BLaER1 treated with 17β-estradiol and CSF1 and Interleukin-3, amounts not matched to agents 10 nM and 100 nM (cell line): ENCODE measurements around the gene TTC28.
A peak's percentile ranks its signal among the peaks of the same experiment; 100 is the strongest.

ENCODE experiments used
- H3K27ac ChIP-seq, 11 experiments: shearing (Covaris generic); formaldehyde crosslinking; 2 replicates each; pipeline ENCODE4 v1.8.1; 2022
- H3K27me3 ChIP-seq, 11 experiments: shearing (Covaris generic); formaldehyde crosslinking; 2 replicates each; pipeline ENCODE4 v1.8.1; 2022
- H3K36me3 ChIP-seq, 11 experiments: shearing (Covaris generic); formaldehyde crosslinking; 2 replicates each; pipeline ENCODE4 v1.8.1; 2022
- H3K4me1 ChIP-seq, 10 experiments: shearing (Covaris generic); formaldehyde crosslinking; 2 replicates each; pipeline ENCODE4 v1.8.1; 2022
- H3K4me2 ChIP-seq, 11 experiments: shearing (Covaris generic); formaldehyde crosslinking; 2 replicates each; pipeline ENCODE4 v1.8.1; 2022
- H3K4me3 ChIP-seq, 10 experiments: shearing (Covaris generic); formaldehyde crosslinking; 2 replicates each; pipeline ENCODE4 v1.8.1; 2022
- H3K9ac ChIP-seq, 11 experiments: shearing (Covaris generic); formaldehyde crosslinking; 2 replicates each; pipeline ENCODE4 v1.8.1; 2022
- H3K9me3 ChIP-seq, 11 experiments: shearing (Covaris generic); formaldehyde crosslinking; replicated peaks in 1 of 11; 2 replicates each; pipeline ENCODE4 v1.8.1; 2022
- H4K20me1 ChIP-seq, 11 experiments: shearing (Covaris generic); formaldehyde crosslinking; 2 replicates each; pipeline ENCODE4 v1.8.1; 2022
- Cebpa-rat ChIP-seq, 11 experiments: shearing (Covaris generic); IDR thresholded peaks; 2 replicates each; pipeline ENCODE4 v1.8.1; 2022

Gene TTC28

DNA sequence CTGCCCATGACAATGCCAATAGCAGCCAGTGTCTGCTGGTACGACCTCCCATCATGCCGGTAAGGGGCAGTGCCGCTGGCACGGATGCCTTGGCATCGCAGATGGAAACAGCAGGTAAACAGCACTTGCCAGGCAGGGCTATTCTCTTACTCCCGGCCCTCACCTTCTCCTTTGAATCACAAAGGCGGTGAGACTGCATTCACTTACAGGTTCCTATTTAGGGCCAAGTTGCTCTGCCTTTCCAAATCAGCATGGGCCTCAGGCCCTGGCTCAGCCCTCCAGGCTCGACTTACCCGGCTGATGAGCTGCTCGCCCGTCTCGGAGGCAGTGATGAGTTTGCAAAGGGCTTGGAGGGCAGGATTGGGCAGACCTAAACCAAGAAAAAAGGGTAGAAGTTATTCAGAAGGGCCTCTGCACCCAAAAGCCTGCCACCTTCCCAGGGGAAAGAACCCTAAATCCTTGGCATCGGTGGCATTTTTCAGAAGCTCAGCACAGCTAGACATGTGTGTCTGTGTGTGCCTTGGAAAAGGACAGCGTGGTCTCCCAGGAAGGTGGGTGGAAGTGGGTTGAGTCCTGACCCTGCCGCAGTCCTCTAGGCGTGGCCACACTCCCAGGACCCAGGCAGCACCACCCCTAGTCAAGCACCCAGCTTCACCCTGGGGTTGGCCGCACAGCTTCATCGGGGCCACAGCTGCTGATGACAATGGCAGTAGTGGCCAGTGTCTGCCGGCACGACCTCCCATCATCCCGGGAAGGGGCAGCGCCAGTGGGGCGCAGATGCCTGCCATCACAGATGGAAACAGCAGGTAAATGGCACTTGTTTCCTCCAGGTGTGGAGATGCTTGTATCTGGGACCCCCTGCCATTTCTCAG is 687.1 kb downstream of the TTC28 start:
- H3K9ac ChIP-seq: no peak overlapping the region
- no peak for TF ChIP-seq Cebpa-rat (IDR thresholded peaks at IDR 0.05)
- H3K36me3 ChIP-seq: no peaks in the 10 kb centered on the region
- H3K9me3 ChIP-seq: no peaks in the 10 kb centered on the region
- no peaks in the 10 kb centered on the region for H3K27me3 ChIP-seq
- H3K4me3 ChIP-seq: no peak overlapping the region
- peaks cover 0 to 11% (median 0%) of the 10 kb centered on the region in 11 experiments; a peak in 1 of 22 replicates for H4K20me1 ChIP-seq
- H3K27ac ChIP-seq: no peak overlapping the region
- H3K4me2 ChIP-seq: peak overlapping the region in 6 of 11 experiments; percentile 23 to 47 (median 34); a peak in 5 of 22 replicates
- H3K4me1 ChIP-seq: peaks cover 14 to 28% (median 23%) of the 10 kb centered on the region in 10 experiments

DNA sequence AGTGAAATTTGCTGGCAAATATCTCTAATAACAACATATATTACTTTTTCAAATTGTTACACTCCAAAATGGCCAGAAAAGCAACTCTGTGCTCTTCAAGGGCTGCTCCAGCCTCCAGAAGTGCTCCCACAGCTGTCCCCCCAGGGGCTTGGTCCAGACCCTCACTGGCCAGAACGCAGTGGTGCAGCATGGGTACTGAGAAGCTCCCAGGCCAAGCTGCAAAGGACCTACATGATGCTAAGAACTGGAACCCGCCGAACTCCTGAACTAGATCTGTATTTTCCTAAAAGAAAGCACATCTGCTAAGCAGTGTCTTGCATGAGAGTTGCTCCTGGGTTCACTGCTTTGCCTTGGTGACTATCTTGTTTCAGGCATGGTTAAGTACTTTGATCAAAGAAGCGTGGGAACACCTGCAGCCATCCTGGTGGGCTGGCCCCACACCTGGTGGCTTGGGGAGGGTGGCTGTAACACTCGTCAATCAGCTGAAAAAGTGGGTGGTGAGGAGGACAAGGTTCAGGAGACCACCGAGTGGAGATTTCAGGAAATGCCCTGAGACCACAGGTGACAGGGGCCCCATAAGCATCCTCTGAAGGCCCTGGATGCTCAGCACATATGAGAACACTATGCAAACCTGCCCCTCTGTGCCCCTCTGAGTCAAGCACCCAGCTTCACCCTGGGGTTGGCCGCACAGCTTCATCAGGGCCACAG is 687.9 kb downstream of the TTC28 start:
- H3K9ac ChIP-seq: no peak overlapping the region
- peak overlapping the region in 7 of 11 experiments; percentile 13 to 47 (median 33); a peak in 14 of 22 replicates for H3K4me2 ChIP-seq
- no peak for TF ChIP-seq Cebpa-rat (IDR thresholded peaks at IDR 0.05)
- no peaks in the 10 kb centered on the region for H3K9me3 ChIP-seq
- peaks cover 0 to 11% (median 0%) of the 10 kb centered on the region in 11 experiments; a peak in 1 of 22 replicates for H4K20me1 ChIP-seq
- H3K27ac ChIP-seq: no peak overlapping the region
- H3K4me3 ChIP-seq: no peak overlapping the region
- no peaks in the 10 kb centered on the region for H3K27me3 ChIP-seq
- H3K4me1 ChIP-seq: peaks cover 16 to 33% (median 28%) of the 10 kb centered on the region in 10 experiments
- H3K36me3 ChIP-seq: no peaks in the 10 kb centered on the region

DNA sequence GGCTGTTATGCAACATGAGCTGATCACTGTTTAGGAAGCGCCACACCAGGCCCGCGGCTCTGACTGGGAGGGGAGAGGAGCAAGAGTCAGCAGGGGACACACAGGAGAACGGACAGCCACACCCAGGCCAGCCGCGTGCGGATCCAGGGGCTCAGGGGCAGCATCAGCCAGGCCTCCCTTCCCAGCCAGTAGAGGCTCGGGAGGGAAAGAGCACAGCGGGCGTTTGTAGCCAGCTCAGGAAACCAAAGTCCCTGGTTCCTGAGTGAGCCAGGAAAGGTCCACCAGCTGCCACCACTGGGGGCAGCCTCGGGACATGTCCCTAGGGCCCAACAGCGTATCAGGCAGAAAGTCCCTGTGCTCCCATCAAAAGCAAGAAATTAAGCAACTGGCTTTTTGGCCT is 688.8 kb downstream of the TTC28 start:
- Histone ChIP-seq H3K4me2 (peak overlapping the region in 7 of 11 experiments; percentile 13 to 47 (median 33); a peak in 12 of 22 replicates), H3K36me3 (no peaks in the 10 kb centered on the region), H3K4me1 (peaks cover 16 to 33% (median 29%) of the 10 kb centered on the region in 10 experiments), H3K9ac (no peak overlapping the region), H3K27ac (0 out of 22 replicates have a peak overlapping the region, but pooled peaks of 1 of the 11 experiments have one; percentile 27), H3K9me3 (no peaks in the 10 kb centered on the region), H4K20me1 (peaks cover 0 to 11% (median 0%) of the 10 kb centered on the region in 11 experiments; a peak in 1 of 22 replicates), H3K4me3 (no peak overlapping the region), H3K27me3 (no peaks in the 10 kb centered on the region)
- TF ChIP-seq Cebpa-rat (IDR thresholded peaks at IDR 0.05): no peak

DNA sequence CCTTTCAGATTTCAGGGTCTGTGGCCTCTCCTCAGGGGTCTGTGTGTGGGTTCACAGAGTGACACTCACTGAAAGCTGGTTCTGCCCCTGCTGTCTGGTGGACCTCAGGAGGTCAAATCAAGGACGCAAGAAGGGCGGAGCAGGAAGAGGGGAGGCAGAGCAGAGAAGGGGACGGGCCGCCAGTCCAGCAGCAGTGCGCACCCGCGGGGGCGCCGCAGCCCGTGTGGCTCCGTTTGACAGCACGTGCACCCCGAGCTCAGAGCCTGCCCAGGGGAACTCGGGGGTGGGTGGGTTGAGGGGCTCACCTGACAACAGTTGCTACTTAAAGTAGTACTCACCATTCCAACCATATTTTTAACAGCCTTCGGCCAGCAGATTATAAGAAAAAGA is 689.2 kb downstream of the TTC28 start:
- no peak for TF ChIP-seq Cebpa-rat (IDR thresholded peaks at IDR 0.05)
- no peak overlapping the region for H3K4me3 ChIP-seq
- H3K27me3 ChIP-seq: no peaks in the 10 kb centered on the region
- peaks cover 16 to 37% (median 31%) of the 10 kb centered on the region in 10 experiments for H3K4me1 ChIP-seq
- no peak overlapping the region for H3K9ac ChIP-seq
- peaks cover 0 to 11% (median 0%) of the 10 kb centered on the region in 11 experiments; a peak in 1 of 22 replicates for H4K20me1 ChIP-seq
- H3K36me3 ChIP-seq: no peaks in the 10 kb centered on the region
- no peak overlapping the region for H3K27ac ChIP-seq
- H3K9me3 ChIP-seq: no peaks in the 10 kb centered on the region
- no peak overlapping the region; a peak in 1 of 22 replicates for H3K4me2 ChIP-seq

DNA sequence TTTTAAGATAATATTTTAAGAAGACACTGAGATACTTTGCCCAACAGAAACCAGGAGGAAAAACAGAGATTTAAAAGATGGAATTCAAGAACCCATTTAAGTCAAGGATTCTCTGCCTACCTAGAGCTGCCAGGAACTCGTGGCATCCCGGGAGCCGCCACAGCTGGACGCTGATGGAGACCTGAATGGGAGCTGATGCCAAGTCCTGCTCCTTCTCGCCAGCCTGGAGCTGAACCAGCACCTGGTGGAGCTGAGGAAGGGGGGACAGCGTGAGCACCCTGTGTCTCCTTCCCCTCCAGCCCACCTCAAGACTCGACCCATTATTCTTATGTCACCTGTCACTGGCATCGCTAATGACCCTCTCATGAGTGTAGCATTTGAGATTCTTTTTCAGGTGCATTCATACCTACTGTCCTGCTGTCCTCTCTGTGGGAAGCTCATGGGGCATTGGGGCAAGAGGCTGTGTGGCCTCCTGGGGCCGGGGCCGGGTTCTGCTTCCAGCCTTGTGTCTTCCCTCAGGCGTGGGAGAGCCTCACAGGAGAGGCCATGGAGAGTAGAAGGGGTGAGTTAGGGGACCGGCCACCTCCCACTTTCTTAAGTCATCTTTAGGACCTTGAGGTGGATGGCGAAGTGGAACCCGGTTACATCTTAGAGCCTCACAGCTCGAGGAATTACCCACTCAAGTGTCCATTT is 689.7 kb downstream of the TTC28 start:
- H3K27ac ChIP-seq: no peak overlapping the region
- no peak overlapping the region for H3K9ac ChIP-seq
- no peak for TF ChIP-seq Cebpa-rat (IDR thresholded peaks at IDR 0.05)
- H3K4me3 ChIP-seq: no peak overlapping the region
- H3K27me3 ChIP-seq: no peaks in the 10 kb centered on the region
- peaks cover 15 to 43% (median 36%) of the 10 kb centered on the region in 10 experiments for H3K4me1 ChIP-seq
- no peaks in the 10 kb centered on the region for H3K36me3 ChIP-seq
- H3K4me2 ChIP-seq: no peak overlapping the region
- H4K20me1 ChIP-seq: peaks cover 0 to 11% (median 0%) of the 10 kb centered on the region in 11 experiments; a peak in 1 of 22 replicates
- H3K9me3 ChIP-seq: no peaks in the 10 kb centered on the region

DNA sequence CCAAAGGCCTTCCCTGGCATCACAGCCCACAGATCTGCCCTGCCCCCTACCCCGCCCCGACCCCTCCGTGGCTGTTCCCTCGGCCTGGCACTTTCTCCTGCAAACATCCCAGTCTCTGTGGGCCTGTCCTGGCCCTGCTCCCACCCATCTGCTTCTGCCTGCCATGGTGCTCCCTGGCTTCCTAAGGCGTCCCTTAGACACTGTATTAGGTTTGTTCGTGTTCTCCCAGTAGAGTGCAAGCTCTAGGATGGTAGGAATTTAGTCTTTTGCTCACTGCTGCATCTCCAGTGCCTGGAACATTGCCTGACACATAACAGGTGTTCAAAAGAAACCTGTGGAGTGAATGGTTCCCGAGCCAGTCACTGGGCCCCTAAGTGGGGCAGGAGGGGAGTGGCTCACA is 690.9 kb downstream of the TTC28 start:
- H3K36me3 ChIP-seq: no peaks in the 10 kb centered on the region

DNA sequence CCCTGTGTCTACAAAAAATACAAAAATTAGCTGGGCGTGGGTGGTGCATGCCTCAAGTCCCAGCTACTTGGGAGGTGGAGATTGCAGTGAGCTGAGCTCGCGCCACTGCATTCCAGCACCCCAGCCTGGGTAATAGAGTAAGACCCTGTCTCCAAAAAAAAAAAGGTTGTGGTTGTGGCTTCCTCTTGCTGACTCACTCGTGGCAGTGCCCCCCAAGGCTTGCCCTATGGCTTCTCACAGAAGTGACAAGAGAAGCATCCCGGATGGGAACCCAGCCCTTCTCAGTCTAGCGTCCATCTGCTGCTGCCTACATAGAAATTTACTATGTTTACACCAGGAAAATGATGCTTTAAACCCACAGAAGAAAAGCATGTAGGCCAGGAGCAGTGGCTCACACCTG is 692.1 kb downstream of the TTC28 start:
- Histone ChIP-seq H3K27ac (no peak overlapping the region), H3K4me2 (peak overlapping the region; percentile 24 to 65 (median 42); a peak in 19 of 22 replicates), H4K20me1 (peaks cover 0 to 6% (median 0%) of the 10 kb centered on the region in 11 experiments; a peak in 1 of 22 replicates), H3K36me3 (peaks cover 0 to 3% (median 0%) of the 10 kb centered on the region in 11 experiments; a peak in 1 of 22 replicates), H3K9me3 (no peaks in the 10 kb centered on the region), H3K4me1 (peaks cover 9 to 49% (median 38%) of the 10 kb centered on the region in 10 experiments), H3K27me3 (no peaks in the 10 kb centered on the region), H3K4me3 (no peak overlapping the region), H3K9ac (no peak overlapping the region)
- no peak for TF ChIP-seq Cebpa-rat (IDR thresholded peaks at IDR 0.05)

More for the DNA sequence above, 690.9 kb downstream of the TTC28 start:
- no peak for TF ChIP-seq Cebpa-rat (IDR thresholded peaks at IDR 0.05)
- H4K20me1 ChIP-seq: peaks cover 0 to 11% (median 0%) of the 10 kb centered on the region in 11 experiments; a peak in 1 of 22 replicates
- H3K4me1 ChIP-seq: peaks cover 9 to 49% (median 38%) of the 10 kb centered on the region in 10 experiments
- no peak overlapping the region for H3K27ac ChIP-seq
- no peak overlapping the region for H3K9ac ChIP-seq
- H3K4me3 ChIP-seq: no peak overlapping the region
- H3K4me2 ChIP-seq: no peak overlapping the region
- no peaks in the 10 kb centered on the region for H3K27me3 ChIP-seq
- H3K9me3 ChIP-seq: no peaks in the 10 kb centered on the region

DNA sequence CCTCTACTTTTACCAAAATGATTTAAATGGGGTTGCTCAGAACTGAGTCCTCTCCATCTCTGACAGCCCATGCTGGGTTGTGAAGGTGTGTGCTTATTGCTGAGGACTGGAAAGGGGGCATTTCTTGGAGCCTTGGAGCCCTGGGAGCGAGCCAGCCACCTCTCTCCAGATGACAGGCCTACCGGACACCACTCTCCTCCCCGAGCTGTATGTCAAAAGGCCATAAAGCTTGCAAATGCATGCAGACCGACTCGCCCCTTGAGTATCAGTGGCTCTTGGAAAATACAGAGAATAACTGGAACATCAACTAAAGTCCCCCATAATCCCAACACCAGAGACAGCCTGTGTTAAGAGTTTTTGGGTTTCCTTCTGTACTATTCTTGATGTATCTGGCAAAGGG is 692.7 kb downstream of the TTC28 start:
- Histone ChIP-seq H3K27ac (no peak overlapping the region), H4K20me1 (0 out of 22 replicates have a peak, but pooled peaks cover 0 to under 1% (median 0%) of the 10 kb centered on the region in 11 experiments), H3K4me2 (peak overlapping the region in 5 of 11 experiments; percentile 24 to 65 (median 42); a peak in 4 of 22 replicates), H3K36me3 (peaks cover 0 to 7% (median 0%) of the 10 kb centered on the region in 11 experiments; a peak in 1 of 22 replicates), H3K4me1 (peaks cover 9 to 43% (median 34%) of the 10 kb centered on the region in 10 experiments), H3K9ac (no peak overlapping the region), H3K4me3 (no peak overlapping the region), H3K27me3 (no peaks in the 10 kb centered on the region), H3K9me3 (no peaks in the 10 kb centered on the region)
- no peak for TF ChIP-seq Cebpa-rat (IDR thresholded peaks at IDR 0.05)
